Left renal cortex interstitium (tissue), 4 donors: Measurements from ENCODE around the gene CCDC167. TPM values are rescaled to one million over a fixed set of nuclear protein-coding genes. Genes with fewer than 3 reads are reported as not detected.

Source experiments
- DNase-seq, 4 donors: peaks; one replicate each; pipeline ENCODE4 v3.0.0-alpha.2; 2013; ENCODE audit warnings: low read depth in 4 of 4, low spot score in 2 of 4, missing footprints in 1 of 4
- polyA plus RNA-seq, 4 donors: library from polyadenylated mRNA; unstranded; fragments of 120-200 nt; gene quantifications; one replicate each; pipeline ENCODE4 v1.2.1, GENCODE V29; 2013; ENCODE audit not compliant: insufficient read length in 4 of 4

CCDC167 gene
- 10 to 100 TPM; 26.6 to 33.6 (median 28.3) TPM for polyA plus RNA-seq

DNA sequence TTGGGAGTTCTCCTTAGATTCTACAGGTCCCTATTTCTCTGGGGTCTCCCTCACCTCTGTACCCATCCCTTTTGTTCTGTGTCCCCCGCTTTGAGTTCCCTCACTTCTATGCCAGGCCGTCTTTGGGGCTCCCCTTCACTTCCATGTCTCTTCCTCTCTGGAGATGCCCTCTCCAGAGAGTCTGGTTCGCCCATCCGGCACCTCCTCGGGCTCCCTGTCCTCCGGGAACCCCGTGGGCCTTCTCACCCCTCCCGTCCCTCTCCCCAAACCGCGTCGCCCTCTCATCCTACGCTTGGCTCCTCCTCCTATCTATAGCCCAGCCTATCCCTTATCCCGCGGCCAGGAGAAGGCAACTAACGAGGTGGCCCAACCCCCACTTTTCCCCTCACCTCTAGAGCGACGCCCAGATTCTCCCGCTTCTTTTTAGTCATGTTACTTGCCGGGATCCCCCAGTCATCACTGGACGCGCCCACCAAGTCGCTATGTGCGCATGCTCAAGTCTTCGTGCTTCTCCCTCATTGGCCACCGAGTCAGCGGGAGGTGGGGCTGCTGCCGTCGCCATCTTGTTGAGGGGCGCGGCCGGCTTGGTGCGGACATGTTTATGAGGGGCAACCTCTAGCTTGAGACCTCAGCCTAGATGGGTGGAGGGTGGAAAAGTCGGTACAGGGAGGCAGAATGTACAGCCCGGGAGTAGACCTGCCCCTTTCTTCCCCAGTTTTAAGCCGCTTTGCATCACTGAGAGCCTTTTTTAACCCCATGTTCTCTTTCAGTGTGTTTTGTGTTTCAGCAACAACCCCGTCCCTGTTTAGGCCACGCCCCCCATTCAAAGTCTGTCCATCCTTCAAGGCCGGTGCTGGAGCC, at the start of gene CCDC167:
Gene CCDC167, minus strand, starts transcription at position 461 of the 861 bp plus-strand sequence. Its CDS starts 30 bp downstream, at position 431.
- peak; percentile 82 to 97 (median 90) for DNase-seq

DNA sequence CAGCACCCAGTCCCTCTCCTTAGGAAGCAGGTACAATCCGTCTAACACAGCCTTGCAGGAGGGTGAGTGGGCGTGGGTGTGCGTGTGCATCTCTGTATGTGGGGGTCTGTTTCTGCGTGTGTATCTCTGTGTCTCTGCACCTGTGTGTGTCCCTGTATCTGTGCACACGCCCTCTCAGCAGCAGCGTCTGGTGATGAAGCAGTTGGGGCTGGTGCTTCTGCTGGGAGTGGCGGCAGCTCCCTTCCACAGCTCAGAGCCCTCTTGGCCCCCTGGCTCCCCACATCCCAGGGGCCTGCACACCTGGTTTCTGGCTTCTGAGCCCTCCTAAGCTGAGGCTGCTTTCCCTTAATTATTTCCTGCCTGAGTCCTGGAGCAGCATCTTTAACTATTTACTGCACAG, 49.5 kb upstream of the CCDC167 start:
- no peak for DNase-seq

DNA sequence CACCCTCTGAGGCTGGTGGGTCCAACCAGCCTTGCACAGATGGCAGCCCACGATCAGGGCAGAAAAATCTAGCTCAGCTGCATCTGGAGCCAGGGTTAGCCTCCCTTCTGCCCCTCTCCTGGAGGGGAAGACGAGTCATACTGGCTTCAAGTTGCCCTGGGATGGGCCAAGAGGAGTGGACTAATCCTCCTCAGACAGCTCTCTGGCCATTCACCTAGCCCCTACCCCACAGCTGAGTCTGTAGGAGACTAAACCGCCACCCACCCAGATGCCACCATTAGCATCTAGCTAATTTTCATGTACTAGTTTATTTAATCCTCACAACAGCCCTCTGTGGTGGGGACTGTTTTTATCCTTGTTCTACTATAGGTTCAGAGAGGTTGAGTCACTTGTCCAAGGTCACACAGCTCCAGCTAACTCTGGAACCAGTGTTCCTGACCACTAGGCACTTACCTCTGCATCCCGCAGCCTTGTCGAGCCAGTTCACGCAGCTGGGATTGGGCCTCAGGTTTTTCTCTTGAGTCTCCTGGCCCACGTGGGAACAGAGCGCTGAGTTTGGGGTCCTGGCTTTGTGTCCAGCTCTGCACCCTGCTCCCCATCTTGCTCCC, 48.5 kb upstream of the CCDC167 start:
- no peak for DNase-seq

DNA sequence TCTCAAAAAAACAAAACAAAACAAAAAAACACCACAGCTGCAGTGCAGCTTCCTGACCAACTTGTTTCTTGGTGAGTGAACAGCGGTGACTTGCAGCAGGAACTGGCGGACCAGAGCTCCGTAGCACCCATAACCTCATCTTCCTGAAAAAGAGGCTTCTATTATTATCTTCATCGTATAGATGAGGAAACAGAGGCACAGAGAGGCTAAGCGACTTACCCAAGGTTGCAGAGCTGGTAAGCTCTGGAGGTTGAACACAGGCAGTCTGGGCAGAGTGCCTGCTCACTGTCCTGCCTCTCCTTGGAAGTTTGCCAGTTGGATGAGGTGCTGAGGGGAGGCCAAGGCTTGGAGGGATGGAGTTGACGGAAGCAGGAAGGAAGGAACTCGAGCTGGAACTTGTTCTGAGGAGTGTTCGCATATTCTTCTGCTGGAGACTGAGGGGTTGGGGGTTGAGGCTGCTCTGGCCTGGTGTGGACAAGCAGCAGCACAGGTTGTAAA, 47.9 kb upstream of the CCDC167 start:
- DNase-seq: no peak

DNA sequence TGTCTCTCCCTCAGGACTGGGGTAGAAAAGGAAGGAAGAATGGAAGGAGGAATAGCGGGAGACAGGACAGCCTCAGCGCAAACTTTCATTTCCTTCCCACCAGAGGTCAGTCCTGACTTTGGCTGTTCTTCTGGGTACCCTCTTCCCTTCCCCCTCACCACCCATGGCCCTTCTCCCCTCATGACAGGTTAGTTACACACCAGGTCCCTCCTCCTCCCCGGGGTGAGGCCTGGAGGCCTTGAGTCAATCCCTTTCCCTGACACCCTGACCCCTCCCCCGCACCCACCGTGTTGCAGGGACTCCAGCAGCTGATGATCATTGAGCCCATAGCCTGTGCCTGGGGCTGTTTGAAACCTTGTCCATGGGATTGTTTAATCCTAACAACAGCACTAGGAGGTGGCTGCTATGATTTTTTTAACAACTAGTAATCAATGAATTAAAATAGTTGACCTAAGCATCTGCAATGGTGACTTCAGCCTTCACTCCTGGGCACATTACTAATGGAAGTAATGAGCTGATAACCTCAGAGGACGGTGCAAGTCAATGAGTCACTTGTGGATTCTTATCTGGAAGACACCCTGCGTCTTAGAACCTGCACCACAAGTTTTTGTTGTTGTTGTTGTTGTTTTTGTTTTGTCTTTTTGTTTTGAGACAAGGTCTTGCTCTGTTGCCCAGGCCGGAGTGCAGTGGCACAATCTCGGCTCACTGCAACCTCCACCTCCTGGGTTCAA, 46.6 kb upstream of the CCDC167 start:
- DNase-seq: no peak

DNA sequence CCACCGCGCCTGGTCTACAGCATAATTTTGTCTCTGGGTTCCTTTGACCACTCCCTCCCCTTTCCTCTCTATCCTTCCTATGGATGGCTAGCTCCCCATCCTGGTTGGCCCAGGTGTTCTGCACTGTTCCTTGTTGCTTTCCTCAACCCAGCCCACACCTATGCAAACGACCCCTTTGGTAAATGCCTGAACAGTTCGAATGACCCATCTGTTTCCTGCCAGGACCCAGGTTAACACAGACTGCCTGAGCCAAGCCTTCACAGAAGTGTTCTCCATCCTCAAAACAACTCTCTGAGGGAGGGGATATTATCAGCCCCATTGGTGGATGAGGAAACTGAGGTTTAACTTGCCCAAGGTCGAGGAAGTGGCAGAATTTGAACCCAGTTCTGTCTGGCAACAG, 44.8 kb upstream of the CCDC167 start:
- no peak for DNase-seq

DNA sequence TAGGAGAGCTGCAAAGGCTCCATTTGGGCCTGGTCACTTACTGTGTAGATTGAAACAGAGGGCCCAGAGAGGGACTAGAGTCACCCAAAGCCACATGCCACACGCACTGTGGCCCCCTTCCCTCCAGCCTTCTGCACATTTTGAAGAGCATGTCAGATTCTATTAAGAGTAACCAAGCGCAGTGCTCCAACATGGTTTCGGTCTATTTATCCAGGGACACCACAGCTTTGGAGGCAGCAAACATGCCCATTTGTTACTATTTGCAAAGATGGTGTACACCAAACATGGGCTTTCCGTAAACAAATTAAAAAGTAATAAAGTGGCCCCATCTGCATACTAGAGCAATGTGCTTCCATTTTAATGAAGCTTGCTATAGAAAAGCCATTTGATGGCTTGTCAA, 43.7 kb upstream of the CCDC167 start:
- no peak for DNase-seq

DNA sequence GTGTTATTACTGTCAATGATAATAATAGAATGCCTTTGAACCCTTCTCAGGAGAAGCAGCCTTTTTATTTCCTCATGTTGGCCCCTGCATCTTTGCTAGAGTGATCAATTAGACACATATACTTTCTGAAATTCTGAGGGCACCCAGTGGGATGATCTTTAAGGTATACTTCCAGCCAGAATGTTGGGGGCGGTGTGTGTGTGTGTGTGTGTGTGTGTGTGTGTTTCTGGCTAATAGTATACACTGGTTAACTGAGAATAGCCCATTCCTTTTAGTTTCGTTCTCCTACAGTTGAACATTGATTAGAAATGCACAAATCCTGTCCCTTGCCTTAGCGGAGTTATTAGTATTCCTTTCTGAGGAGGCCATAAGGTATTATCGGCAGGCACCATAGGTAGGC, 41.7 kb upstream of the CCDC167 start:
- DNase-seq: no peak

DNA sequence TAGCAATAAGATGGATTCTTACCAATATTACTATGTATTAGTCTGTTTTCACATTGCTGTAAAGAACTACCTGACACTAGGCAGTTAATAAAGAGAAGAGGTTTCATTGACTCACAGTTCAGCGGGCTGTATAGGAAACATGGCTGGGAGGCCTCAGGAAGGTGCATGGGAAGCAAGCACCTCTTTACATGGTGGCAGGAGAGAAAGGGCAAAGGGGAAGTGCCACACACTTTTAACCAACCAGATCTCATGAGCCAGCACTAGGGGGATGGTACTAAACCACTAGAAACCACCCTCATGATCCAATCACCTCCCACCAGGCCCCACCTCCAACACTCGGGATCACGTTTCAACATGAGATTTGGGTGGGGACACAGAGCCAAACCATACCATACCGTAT, 40.7 kb upstream of the CCDC167 start:
- DNase-seq: no peak

DNA sequence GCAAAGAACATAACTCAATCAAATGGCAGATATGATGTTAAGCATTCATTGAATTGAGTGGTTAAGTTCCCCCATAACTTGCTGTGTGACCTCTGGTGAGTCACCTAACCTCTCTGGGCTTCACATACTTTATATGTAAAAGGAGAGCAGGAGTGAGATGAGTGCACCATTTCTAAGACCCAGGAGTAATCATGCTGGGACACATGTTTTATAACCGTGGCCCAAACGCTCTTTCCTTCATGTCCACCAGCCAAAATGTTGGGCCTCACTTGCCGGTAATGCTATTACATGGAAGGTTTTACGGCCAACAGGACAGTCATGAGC, 40.3 kb upstream of the CCDC167 start:
- DNase-seq: no peak

DNA sequence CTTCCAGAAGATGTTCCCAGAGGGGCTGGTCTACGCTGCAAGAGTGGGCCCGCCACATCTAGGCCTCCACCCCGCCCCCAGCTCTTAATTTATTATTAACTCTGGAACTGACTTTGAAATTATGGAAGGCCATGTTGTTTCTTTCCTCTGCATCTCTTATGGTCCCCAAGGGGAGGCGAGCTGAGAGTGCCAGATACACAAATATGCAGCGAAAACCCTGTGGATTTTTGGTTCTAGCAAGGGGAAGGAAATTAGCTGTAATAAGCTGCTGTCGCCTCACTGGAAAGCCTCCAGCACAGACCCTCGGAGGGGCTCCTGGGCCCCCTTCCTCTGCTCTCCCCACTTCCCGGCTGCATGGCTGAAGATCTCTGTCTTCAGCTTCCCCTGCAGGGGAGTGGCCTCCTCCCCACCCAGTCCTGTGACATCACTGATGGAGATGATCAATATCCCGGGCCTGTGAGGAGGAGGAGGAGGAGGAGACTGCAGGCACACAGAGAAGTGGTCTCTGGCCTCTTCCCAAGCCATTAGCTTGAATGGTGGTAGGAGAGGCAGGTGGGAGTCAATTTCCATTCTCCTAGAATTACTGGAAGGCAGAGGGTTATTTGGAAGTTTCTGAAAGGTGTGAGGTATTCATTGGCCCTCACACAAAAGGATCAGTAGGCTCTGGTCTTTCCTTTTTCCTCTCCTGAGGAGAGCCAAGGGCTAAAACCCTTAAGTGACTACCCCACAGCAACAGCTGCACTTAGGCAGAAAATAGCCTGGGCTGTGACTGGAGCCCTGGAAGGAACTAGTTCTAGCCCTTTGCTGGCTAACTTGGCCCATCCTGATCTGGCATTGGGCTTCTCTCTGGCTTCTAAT, 39.7 kb upstream of the CCDC167 start:
- DNase-seq: no peak

DNA sequence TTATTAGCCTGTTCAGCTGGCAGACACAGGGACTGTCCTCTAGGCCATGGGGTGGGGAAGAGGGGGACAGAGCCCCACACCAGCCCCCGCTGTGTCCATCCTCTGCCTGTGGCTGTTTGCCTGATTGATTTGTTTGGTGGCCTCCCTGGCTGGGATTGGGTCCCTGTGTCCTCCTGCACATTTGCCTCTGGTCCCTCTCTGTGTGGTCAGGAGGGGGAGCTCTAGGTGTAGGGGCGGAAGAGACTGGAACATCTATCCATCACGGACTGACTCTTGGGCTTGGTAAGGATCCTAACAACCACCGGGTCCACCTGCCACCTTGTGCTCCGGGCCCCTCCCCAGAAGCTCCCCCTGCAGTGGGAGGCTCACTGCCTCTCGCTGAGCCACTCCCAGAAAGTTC, 38.4 kb upstream of the CCDC167 start:
- DNase-seq: no peak

DNA sequence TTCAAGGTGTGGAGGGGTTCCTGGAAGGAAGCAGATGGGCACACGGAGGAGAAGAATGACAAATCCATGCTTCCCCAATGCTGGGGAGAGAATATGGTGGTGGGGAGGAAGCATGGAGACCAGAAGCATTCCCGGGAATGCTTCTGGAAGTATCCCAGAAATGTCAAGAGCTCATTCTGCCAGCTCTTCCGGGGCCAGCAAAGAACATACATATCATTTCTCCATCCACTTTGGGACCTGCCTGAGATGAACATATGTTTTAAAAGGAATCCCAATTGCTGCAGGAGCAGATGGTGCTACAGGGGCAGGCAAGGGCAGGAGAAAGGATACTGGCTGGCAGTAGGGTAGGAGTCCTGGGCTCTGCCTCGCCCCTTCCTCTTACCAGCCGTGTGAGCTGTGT, 37.9 kb upstream of the CCDC167 start:
- DNase-seq: no peak

DNA sequence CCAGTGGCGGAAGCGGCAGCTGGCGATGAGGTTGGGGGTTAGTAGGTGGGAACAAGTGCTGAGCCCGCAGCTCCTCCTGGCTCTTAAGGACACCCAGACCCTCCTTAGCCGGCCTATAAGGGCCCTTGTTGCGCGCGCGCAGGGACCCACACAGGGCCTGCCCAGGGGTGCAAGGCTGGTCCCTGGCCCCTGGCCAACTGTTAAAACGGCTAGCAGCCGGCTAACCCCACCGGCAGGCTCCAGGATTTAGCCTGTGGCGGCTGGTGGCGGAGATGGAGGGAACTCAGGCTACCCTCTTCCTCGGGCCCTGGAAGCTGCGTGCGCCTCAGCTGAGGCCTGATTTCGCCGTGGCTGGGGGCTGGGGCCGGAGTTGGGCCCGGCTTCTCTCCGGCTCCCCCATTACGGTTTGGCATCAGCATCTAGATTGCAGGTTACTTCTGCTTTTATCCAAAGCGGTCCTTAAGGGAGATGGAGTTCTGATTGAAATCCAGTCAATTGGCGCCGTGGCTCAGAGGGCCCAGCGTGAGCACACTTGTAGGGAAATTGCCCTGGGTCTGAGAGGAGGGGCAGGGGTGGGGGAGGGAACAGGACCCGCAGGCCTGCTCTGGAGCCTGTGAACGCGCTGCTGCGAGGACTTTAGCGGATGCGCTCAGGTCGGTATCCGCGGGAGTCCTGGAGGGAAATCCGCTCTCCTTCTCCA, 36.9 kb upstream of the CCDC167 start:
- no peak for DNase-seq

DNA sequence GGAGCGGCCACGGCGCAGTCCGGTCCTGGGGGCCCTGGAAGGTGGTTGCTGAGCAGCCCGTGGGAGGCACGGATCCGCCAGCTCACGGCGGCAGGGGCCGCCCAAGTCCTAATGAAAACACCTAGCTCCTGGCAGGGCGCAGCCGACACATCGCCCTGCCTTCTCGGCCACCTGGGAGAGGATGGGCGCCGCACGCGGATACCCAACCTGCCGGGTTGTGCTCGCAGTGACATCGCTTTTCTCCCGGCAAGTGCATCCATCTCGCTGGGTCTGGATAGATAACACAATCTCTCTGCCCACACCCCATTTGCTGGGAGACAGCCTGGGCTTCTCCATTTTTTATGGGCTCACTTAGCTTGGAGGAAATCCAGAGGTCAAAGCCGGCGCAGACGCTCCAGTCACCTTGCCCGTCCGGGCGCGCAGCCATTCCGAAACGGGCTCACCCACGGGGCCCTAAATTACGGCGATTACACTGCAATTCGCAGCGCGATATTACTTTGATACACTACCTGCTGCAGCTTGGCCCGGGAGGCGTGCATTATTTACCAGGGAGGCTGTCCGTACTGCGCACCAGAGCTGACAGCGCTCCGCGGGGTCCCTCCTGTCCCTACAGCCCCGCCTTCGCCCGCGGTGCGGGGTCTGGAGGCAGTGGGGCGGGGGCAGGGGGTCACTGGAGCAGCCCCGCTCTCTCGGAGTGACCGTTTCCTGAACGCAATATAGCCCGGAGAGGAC, 36.2 kb upstream of the CCDC167 start:
- no peak for DNase-seq

DNA sequence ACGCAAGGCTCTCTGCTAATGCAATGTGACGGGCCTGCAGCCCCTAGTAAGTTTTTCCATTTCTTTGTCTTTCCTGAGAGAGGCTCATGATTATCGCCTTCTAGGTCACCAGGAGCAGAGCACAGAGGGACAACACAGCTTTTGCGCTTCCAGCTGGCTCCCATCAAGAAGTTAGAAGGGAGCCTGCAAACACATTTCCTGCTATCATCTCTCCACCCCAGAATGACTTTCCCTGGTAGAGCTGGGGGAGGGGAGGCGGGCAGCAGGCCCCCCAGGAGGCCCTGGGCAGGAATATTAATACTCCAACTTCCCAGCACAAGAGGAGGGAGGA, 35.7 kb upstream of the CCDC167 start:
- no peak for DNase-seq

DNA sequence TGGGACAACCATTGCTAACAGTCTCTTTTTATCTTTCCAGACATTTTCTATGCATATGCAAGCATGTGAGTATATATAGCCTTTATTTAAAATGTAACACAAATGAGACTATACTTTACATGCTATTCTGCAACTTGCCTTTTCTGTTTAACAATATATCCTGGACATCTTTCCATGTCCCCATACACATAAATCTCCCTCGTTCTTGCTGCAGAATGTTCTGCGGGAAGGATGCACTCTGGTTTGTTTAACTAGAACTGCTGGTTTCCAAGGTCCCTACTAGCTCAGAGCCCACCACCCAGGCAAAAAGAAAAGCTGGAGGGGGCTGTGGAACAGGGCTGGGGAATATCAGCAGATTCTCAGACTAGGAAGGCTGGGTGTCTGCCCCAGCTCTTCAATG, 35.2 kb upstream of the CCDC167 start:
- no peak for DNase-seq

DNA sequence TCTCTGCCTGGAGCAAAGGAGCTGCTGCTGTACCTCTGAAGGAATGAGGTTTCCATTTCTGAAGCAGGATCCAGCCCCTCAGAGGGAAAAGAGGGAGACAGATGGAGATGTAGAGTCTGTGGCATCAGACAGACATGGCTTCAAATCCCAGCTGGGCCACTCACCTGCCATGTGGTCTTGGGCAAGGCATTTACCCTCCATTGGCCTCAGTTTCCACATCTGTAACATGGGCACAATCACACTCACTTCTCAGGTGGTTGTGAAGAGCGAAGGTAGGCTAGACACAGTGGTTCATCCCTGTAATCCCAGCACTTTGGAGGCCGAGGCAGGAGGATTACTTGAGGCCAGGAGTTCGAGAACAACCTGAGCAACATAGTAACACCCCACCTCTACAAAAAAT, 32.4 kb upstream of the CCDC167 start:
- DNase-seq: no peak

DNA sequence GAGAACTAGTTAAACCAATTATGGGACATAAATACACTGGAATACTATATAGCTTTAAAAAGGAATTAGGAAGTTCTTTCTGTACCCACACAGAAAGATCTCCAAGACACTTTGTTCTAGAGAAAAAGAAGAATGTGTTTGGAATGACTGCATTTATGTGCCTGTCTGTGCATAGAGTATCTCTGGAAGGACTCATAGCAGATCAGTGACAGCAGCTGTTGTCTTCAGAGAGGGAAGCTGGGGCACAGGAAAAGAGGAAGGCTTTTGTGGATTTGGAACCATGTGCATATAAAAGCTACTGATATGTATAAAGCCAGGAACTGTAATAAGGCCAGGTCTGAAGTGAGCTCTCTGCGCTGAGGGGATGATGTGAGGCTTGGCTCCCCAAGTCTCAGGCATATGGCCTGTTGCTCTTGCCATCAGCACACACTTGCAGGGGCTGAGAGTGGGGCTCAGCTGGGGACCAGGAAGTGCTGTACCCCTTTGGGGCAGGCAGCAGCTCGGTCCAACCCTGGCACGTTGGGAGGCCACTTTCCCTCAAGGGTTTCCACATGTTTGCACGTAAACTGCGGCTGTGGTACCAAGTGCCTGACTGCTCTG, 31.8 kb upstream of the CCDC167 start:
- DNase-seq: no peak
